Activated CD4-positive, CD25-positive, alpha-beta regulatory T cell treated with anti-CD3 and anti-CD28 coated beads, Interleukin-2, amount 50 U/mL, for 16 hours (primary cell): ENCODE data around the gene MARCHF2.

ENCODE experiments used
- DNase-seq: peaks from one replicate; pipeline ENCODE4 v3.0.0-alpha.2; 2020; ENCODE audit warnings: low read depth, low spot score

MARCHF2 gene

DNA sequence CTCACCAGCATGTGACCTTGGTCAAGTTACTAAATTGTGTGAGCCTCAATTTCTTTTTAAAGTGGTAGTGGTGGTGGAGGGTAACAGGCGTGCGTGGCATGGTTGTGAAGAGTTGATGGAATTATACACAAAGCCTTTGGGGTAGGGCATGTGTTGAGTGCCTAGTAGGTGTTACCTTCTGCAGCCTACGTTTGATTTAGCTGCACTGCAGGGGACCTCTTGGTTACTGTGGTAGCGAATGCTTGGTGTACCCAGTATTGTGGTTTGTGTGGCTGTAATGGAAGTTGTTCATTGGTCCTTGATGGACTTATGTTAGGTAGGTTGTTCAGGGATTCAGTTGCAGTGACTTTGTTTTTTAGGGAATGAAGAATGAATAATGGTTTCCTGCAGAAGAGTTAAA, 64.8 kb downstream of the MARCHF2 start:
- no peak for DNase-seq

DNA sequence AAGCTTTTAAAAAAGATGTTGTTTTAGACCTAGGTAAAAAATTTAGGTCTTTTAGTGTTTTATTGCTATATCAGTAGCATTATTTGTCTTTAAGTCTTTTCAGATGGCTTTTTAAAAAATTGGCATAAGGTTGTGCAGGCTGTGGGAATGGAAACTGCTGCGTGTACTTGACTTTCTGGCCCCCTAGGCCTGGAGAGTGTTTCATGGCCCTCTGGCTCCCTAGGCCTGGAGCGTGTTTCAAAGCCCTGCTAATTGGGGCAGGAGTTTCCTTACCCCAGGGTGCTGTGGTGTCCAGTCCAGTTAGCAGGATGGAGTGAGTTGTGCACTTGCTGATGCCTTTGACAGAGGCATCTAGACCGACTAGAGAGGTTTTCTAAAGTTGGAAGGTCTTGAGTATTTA, 65.5 kb downstream of the MARCHF2 start:
- no peak for DNase-seq

DNA sequence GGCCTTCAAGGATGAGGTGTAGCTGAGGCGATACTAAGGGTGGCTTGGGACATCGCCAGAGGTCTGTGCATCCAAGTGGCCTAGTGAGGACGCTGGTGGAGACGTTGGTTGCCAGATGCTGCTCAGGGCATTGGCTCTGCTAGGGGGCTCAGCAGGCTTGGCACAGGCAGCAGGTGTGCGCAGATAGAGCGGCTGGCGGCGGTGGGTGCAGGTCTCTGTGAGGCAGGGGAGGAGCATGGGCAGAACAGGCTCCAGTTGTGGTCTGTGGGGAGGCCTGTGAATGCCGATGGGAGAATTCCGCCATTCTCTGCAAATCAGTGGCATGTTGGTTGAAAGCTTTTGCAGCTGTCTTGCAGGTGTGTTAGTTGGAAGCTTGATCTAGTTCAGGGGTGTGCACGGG, 68.1 kb downstream of the MARCHF2 start:
- no peak for DNase-seq

DNA sequence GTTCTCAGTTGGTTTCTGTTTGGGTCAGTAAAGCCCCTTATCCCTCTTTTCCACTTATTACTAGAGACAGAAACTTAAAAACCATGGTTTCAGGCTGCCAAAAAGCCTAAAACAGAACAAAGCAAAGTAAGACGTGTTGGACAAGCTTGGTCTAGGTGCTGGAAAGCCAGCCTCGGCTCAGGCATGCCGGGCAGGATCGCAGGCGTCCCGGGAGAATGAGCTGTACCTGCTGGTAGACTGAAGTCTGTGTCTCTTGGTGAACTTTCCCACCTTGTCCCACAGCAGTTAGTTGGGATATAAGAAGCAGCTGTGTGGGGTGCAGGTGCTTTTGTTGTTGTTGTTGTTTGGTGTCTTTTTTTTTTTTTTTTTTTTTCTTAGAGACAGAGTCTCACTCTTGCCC, 68.5 kb downstream of the MARCHF2 start:
- no peak for DNase-seq

DNA sequence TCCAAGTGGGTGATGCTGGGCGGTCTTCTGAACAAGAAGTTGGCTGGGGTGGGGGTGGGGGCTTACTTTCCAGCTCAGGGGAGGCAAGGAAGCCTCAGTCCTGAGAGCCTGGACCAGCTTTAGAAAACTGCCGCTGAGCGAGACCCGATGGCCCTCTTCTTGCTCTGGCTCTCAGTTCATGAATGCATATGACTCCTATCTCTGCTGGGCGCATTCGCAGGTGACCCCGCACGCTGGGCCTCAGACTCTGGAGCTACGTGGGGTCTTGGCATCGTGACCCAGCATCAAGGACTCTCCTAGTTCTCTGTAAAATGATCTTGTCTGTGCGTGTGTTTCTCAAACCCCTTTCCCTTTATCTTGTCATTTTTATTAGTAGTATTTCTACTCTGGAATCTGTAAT, 69.6 kb downstream of the MARCHF2 start:
- DNase-seq: no peak

DNA sequence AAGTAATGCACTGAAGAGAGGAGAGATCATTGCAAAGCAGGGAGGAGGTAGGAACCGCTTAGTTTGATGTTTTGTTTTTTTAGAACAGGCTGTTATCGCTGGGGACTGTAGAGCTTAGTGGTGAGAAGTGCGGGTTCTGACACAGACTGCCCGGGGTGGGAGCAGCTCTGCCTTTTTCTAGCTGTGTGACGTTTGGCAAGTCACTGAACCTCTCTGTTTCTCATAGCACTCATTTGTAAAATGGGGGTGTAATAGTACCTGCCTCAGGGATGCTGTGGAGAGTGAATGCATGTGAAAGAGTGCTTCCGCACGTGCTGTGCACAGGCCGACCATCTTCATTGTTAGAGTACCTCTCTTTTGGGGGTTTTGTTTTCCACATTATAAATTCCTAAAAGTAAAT, 70.1 kb downstream of the MARCHF2 start:
- DNase-seq: no peak

DNA sequence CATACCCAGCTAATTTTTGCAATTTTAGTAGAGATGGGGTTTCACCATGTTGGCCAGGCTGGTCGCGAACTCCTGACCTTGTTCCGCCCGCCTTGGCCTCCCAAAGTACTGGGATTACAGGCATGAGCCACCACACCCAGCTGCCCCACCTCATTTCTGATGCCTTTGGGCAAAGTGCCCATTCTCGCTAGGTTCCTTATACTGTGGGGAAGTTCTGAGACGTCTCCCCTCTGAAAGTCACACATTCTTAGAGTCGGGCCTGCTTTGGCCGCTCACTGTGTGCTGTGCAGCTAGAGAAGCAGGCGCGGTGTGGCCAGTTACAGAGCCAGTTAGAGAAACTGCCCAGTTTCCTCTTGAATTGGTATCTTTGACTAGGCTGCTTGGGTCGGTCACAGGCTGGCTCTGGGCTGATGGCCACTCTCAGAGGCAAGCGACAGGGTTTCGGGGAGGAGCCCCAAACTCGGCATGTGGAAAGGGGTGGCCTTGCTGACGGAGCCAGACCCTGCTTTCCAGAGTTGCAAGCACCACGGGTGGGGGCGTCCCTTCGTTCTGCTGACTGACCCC, 71.3 kb downstream of the MARCHF2 start:
- no peak for DNase-seq

DNA sequence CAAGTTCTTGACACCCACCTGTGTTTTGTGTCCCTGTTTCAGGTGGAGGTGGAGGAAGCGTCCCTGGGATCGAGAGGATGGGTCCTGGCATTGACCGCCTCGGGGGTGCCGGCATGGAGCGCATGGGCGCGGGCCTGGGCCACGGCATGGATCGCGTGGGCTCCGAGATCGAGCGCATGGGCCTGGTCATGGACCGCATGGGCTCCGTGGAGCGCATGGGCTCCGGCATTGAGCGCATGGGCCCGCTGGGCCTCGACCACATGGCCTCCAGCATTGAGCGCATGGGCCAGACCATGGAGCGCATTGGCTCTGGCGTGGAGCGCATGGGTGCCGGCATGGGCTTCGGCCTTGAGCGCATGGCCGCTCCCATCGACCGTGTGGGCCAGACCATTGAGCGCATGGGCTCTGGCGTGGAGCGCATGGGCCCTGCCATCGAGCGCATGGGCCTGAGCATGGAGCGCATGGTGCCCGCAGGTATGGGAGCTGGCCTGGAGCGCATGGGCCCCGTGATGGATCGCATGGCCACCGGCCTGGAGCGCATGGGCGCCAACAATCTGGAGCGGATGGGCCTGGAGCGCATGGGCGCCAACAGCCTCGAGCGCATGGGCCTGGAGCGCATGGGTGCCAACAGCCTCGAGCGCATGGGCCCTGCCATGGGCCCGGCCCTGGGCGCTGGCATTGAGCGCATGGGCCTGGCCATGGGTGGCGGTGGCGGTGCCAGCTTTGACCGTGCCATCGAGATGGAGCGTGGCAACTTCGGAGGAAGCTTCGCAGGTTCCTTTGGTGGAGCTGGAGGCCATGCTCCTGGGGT, 72.7 kb downstream of the MARCHF2 start:
- DNase-seq: no peak

DNA sequence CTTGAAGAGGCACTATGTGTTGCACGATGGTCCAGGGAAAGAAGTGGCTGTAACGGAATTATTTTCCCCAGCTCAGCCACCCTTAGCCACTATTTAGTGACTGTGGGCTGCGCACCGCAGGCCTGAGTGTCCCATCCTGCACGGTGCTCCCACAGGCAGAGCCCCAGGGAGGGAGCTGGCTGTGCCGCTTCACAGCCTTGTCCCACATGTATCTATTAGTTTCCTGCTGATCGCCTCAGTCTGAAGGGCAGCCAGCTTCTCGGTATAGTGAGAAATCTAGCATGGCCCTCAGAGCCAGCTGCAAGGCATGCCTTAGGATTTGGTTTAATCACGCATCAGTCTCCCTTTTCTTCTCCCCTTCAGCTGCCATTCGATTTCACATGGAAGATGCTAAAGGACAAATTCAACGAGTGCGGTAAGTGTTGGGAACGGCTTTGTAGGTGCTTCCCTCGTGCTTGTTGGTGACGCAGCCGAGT, 73.6 kb downstream of the MARCHF2 start:
- DNase-seq: no peak

DNA sequence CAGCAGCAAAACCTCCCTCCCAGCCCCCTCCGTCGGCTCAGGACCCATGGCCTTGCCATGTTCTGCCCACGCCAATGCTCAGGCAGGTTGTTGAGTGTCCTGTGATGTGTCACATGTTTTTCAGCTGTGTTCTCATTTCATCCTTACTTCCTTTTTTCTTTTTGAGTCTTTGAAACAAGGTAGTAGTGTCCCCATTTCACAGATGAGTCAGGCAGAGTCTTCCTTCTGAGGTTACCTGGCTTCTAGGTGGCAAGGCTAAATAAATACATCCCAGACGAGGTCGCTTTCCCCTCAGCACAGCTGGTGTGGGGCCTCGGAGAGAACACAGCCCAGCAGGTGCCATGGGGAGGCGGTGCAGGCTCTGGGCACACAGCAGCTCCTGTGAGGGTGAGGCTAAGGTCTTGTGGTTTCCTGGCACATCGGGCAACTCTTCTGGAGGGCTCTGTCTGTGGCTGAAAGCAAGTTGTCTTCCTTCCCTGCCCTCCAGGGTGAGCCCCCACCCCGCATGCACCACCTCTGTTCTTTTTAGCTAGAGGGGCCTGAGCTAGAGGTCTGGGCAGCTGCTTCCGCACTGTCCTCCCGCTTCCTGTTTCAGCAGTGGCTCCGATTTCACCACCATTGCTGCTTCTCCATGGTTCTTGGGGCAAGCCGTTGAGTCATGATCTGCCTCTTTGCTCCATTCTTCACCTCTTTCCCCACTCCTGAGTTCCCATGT, 74.2 kb downstream of the MARCHF2 start:
- no peak for DNase-seq

DNA sequence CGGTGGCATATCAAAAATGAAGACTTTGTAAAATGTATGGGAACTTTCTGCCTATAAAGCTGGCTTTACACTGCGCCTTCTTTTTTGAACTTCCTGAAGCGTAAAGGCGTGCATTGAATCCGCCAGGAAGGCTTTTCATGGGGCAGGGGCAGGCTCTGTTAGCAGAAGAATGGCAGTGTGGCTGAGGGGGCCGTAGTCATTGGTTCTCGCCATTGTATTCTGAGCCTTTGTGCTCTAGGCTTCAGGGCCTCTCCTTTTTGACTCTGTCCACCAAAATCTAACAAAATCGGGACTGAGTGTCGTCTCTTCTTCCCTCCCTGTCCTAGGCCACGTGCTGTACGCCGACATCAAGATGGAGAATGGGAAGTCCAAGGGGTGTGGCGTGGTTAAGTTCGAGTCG, 75.3 kb downstream of the MARCHF2 start:
- DNase-seq: no peak
